SW 1271 (cell line): Measurements from ENCODE around the gene IL22RA1.

Experiments used
- DNase-seq, 2 experiments: peaks; one replicate each; lab custom pipeline; 2025; lab: John Stamatoyannopoulos, UW

IL22RA1 gene

GRCh38 chr1:24096009-24096738 is 46.8 kb downstream of the IL22RA1 start:
- DNase-seq: no peak

- DNase-seq: no peak
These were observed 47.6 kb downstream of the IL22RA1 start for GRCh38 chr1:24095140-24095859.

DNA sequence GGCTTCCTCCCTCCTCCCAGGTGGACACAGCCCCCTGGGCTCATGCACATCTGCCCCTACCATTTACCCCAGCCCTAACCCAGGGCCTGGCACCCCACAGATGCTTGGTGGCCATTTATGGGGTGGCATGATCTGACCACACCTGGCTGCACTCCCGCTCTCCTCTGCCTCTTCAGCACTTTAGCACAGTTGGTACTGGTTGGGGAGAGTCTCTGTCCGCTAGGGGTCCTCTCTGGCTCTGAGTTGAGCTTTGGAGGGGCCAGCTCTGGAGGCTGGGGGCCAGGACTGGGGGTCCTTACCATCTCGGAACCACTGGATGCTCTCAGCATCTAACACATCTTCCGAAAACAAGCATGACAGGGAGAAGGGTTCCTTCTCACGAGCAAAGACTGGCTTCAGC is 48.4 kb downstream of the IL22RA1 start:
- DNase-seq: no peak

GRCh38 chr1:24093732-24094131 is 49.2 kb downstream of the IL22RA1 start:
- DNase-seq: no peak

GRCh38 chr1:24092979-24093378 is 50.0 kb downstream of the IL22RA1 start:
- DNase-seq: no peak

GRCh38 chr1:24091971-24092482 is 50.9 kb downstream of the IL22RA1 start:
- DNase-seq: no peak

DNA sequence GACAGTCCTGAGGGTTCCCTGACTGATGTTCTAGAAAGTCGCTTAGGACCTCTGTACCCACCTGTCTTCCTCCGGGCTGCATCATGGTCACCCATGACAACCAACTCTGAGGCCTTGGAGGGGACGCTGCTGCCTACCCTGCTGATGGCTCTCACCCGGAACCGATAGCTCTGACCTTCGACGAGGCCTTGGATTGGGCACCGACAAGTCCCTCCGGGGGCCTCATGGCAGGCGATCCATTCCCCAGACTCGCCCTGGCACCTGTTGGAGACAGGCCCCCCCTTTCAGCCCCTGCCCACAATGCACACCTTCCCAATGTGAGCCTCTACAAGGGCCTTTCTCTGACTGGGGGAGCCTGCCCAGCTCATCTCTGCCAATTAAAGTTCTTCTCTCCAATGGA is 52.2 kb downstream of the IL22RA1 start:
- DNase-seq: no peak

- DNase-seq: no peak
These were observed 53.0 kb downstream of the IL22RA1 start for GRCh38 chr1:24089743-24090555.

- DNase-seq: no peak
These were observed 53.8 kb downstream of the IL22RA1 start for GRCh38 chr1:24089027-24089742.

DNA sequence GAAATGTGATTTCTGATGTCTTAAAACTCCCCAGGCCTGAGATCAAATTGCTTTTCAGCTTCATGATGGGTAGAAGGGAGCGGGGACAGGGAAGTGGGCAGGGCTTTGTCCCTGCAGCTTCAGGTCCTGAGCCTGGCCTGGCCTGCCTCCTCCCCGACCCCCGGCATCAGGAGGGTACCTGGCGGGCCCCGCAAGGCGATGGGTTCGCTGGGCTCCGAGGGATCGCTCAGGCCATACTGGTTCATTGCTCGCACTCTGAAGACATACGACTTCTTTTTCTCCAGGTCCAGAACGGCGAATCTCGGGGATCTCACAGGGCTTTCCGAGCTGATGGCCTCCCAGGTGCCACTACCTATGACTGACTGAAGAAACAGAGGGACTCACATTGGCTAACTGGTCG is 56.5 kb downstream of the IL22RA1 start:
- no peak for DNase-seq

DNA sequence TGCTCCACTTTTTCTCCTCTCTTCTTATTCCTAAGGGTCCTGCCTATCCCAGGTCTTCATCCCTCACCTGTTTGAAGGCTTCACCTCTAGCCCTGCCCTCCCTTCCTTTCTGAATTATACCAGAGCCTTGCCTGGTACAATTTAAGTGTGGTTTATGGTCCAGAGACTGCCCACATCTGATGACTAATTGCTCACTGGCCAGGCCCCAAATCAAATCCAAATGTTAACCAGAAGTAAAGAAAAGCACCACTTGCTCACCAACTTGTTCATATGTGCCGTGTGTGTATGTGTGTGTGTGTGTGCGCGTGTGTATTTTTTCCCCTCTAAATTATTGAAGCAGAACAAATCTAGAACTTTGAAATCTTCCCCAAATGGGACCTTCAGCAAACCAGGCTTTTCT is 57.4 kb downstream of the IL22RA1 start:
- no peak for DNase-seq

DNA sequence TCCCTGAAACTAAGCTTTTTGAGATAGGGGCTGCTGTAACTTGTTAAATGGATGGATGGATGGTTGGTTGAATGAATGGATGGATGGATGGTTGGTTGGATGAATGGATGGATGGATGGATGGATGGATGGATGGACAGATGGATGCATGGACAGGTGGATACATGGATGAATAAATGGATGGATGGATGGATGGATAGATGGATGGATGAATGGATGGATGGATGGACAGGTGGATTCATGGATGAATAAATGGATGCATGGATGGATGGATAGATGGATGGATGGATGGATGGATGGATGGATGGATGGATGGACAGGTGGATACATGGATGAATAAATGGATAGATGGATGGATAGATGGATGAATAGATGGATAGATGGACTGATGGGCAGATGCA is 57.9 kb downstream of the IL22RA1 start:
- no peak for DNase-seq

DNA sequence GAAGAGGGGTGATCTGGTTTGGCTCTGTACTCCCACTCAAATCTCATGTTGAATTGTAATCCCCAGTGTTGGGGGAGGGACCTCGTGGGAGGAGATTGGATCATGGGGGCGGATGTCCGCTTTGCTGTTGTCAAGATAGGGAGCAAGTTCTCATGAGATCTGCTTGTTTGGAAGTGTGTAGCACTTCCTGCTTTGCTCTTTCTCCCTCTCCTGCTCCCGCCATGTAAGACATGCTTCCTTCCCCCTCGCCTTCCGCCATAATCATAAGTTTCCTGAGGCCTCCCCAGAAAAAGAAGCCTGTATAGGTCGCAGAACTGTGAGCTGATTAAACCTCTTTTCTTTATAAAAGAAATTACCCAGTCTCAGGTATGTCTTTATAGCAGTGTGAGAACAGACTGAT is 58.9 kb downstream of the IL22RA1 start:
- no peak for DNase-seq

DNA sequence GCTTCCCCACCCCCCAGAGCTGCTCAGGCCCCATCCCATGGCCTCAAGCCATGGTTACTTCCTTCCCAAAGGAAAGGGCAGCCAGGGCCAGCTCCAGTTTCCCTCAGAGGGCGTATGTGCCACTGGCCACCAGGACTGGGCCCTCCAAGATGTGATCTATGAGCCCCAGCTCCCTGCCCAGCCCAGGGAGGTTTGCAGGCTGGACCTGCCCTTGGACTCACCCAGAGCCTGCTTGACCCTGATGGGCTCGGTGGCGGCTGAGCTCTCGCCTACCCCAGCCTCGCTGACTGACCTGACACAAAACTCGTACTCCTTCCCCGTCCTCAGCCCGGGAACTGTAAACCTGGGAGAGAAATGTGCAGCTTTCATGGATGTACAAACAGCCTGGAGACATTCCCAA is 60.6 kb downstream of the IL22RA1 start:
- no peak for DNase-seq

DNA sequence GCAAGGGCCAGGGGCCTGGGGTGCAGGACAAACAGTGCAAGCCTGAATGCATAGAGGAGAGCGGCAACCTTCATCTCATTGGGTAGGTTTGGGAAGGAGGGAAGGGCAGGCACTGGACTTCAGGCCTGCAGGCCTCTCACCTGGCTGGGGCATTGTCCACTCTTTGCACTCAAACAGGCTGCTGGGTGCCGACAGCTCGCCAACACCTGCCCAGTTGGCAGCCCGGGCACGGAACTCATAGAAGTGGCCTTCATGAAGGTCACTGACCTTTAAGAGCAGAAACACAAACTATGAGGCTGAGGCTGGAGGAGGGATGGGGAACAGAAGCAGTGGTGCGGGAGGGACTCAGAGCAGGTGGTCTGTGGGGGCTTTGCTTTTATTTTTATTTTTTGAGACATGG is 61.8 kb downstream of the IL22RA1 start:
- DNase-seq: no peak

DNA sequence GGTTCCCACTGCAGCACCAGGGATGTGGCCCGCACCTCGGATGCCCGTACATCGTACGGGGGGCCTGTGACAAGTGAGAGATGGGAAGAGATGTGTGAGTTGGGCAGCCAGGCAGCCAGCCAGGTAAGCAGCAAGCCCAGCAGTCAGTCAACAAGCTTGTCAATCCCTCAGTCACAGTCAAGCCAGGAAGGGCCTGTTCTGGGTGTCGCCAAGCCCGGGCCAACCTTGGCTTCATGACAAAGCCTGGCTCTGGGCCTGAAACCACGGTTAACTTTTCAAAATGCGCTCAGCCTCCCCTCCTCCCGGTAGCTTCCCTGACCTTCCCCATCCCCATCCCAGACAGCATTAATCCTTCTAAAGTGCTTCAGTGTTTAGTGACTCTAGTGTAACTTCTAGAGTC is 62.8 kb downstream of the IL22RA1 start:
- no peak for DNase-seq

DNA sequence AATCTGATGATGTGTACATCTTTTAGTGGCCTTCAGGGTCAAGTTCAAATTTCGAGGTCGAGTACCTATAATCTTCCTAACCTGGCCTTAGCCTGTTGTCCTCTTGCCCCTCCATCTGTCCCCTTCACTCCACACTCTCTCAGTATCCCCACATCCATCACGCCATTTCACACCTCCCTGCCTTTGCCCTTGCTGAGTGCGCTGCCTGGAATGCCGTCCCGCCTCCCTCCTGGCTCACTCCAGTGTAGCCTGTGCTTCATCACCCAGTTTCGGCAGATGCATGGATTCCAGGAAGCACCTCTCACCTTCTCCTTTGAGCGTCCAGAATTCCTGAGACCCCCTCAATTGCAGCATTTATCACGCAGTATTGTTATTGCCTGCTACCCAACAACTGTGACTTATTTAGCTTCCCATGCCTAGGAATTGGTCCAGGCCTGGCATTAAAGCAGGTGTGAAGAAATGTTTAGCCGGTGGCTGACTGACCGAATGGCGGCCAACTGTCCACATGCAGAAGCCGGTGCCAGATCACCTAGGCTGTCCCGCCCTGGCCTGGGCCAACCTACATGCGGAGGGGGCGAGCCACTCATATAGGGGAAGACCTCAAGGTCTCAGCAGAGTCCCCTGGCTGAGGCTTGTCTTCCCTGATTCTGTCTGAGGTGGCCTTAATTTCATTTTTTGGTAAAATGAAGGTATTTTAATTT is 65.5 kb downstream of the IL22RA1 start:
- no peak for DNase-seq

GRCh38 chr1:24075946-24076345 is 67.0 kb downstream of the IL22RA1 start:
- DNase-seq: no peak

GRCh38 chr1:24075590-24075854 is 67.4 kb downstream of the IL22RA1 start:
- no peak for DNase-seq

GRCh38 chr1:24074817-24075589 is 67.9 kb downstream of the IL22RA1 start:
- no peak for DNase-seq

- DNase-seq: no peak
These were observed 68.7 kb downstream of the IL22RA1 start for GRCh38 chr1:24074196-24074595.
